GM18499 (cell line): Measurements from ENCODE around the gene ZNF354C.

ENCODE experiments used
- ATAC-seq: cut with Tn5 transposase; IDR thresholded peaks from one replicate; pipeline ENCODE4 v1.9.1; 2021; ENCODE audit warnings: moderate number of reproducible peaks; ENCODE audit not compliant: insufficient read depth, unreplicated experiment

The ZNF354C gene

DNA sequence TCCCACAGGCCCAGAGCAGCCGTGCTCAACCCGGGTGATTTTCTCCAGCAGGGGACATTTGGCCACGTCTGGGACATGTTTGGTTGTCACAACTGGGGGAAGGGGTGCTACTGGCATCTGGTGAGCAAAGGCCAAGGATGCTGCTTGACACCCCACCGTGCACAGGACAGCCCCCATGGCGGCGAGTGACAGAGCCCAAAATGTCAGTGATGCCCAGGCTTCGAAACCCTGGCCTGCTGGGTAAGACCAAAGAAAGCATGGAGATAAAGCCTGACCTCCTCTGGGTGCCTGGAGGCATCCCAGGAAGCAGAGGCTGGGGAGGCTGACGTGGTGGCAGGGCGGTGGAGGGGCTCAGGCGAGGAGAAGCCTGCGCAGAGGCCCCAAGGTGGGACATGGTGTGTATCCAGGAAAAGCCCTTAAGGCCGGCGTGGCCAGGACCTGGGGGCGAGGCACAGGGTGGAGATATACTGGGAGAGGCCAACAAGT, 66.4 kb downstream of the ZNF354C start:
- no peak for ATAC-seq

GRCh38 chr5:179127136-179128040, 67.2 kb downstream of the ZNF354C start:
- no peak for ATAC-seq

- no peak for ATAC-seq
These were observed 67.8 kb downstream of the ZNF354C start for GRCh38 chr5:179128041-179128365.

DNA sequence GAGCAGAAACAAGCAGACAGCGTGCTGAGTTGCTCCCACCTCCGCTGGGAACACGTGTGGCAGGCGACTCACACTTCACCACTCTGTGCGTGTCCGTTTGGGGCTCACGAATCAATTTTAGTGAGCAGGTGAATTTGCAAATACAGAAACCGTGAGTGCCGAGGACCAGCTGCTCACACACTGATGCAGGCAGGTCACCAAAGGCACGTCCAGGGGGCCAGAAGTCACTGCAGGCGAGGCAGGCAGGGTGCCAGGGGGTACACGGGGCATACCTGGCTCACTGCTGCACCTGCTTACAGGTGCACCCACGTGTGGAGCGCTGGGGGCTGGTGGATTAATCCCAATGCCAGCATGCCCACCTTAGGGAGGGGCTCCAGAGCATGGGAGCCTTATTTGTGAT, 68.8 kb downstream of the ZNF354C start:
- ATAC-seq, result no peak

GRCh38 chr5:179129607-179130071, 69.5 kb downstream of the ZNF354C start:
- ATAC-seq, result no peak

DNA sequence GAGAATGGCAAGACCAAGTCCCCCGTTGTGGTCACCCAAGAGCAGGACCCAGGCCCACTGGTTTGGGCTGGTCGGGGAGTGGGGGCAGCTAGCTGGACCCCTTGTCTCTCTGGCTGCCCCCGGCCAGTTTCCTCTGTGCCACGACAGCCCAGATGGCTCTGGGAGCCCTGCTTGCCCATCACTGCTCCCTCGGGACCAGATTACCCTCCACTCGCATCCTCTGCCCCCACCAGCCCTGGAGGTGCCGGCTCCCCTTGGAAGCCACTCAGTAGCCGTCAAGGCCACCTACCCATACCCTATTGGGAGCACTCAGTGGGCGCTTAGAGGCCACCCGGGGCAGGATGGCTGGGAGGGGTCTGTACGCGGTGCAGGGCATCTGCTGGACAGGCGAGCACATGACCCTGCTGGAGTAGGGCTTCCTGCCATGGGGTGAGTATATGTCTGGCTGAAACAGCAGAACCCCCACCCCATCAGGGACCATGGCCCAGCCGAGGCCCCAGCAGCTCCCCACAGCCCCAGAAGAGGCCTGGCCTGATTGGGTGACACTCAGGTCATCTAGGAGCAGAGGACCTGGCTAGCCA, 70.0 kb downstream of the ZNF354C start:
- no peak for ATAC-seq

DNA sequence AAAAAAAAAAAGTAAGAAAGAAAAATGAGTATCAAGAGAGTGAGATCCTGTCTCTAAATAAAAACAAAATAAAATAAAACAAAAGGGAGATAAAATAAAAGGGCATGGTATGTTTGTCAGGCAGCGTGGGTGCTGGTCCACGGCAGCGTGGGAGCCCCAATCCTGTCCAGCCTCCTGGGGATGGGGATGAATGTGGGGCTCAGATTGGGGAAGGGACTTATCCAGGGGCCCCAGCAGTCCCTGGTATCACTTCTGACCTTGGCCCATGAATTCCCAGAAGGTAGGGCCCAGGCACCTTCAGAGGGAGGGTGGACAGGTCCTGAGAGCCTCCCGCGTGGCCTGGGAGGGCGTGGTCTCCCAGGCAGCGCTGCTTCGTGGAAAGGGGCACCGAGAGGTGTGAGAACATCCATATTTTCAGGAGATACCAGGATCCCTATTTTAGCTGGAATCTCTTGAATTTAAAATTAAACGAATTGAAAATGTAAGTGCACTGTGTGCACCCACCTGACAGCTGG, 71.2 kb downstream of the ZNF354C start:
- no peak for ATAC-seq

DNA sequence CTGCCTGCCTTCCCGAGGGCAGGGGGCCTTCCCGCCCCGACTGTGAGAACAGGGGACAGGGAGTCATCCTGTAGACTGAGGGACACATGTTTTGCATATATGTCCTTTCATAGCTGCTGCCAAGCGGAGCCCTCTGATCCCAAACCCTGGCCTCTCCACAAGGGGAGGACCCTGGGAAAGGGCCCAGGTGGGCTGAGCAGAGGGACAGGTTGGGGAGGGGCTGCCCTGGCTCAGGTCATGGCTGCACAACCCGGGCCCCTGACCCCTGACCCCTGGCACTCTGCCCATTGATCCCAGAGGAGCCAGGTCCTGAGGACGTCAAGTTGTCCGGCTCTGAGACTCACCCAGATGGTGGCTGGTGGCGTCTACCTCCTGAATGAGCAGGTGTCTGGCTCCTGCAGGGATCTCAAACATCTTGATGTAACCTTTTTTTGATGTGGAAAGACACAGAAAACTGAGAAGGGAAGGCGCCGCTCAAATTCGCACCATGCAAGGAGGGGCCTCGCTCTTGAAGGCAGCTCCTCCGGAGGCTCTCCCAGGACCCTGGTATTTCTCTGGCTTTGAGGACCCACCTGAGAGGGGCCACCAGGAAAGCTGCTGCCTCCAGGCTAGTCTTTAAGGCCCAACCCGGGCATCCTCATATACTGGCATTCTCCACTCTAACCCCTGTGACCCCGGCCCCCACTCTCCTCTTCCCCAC, 71.9 kb downstream of the ZNF354C start:
- ATAC-seq, result no peak

DNA sequence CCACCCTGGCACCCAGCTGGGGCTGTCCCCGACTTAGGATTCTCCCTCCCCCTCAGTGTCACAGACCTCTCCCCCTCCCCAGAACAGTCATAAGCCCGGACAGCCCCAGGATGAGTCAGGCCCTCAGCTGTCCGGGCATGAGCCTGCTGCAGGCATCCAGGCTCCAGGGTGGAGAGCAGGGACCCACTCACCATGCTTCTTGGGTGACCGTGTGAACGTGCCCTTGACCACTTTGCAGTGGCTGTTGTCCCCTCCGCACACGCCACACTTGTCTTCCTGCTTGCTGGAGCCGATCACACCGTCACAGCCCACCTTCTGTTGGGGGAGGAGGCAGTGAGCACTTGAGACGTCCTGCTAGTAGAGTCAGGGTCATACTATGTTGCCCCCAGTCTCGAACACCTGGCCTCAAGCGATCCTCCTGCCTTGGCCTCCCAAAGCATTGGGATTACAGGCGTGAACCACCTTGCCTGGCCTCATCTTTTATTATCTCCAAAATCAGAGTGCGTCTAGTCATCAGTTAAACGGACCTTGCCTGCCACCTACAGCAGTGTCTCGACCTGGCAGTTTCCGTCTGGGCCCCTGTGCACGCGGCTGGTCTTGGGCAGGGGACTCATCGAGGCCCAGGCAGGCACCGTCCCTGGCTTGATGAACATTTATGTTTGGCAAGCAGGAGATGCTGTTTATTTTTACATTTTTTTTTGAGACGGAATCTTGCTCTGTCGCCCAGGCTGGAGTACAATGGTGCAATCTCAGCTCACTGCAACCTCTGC, 72.6 kb downstream of the ZNF354C start:
- no peak for ATAC-seq
